ENCODE data around the gene CIAO2A.
"Not testable (repeated sequence)": the region's sequence is repeated elsewhere in the genome, so short reads cannot be mapped to it uniquely, and the experiment has no call there.

Gene CIAO2A

DNA sequence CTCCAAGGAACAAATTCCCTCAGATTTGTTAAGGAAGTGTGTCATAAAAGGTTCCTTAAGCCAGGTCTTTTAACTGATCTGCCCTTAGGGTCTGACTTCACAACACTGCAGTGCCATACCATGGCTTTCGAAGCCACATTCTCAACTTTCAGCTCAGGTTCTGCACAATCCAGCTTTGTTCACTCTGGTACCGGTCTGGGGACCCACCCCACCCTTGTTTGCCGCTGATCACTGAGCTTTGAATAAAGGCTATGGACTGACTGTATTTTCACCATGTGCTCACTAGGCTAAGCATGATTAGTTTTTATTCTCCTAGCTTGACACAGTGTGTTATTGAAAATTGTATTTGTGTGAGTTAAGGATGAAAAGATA, 18.0 kb upstream of the CIAO2A start:
- DNase-seq, result no peak

DNA sequence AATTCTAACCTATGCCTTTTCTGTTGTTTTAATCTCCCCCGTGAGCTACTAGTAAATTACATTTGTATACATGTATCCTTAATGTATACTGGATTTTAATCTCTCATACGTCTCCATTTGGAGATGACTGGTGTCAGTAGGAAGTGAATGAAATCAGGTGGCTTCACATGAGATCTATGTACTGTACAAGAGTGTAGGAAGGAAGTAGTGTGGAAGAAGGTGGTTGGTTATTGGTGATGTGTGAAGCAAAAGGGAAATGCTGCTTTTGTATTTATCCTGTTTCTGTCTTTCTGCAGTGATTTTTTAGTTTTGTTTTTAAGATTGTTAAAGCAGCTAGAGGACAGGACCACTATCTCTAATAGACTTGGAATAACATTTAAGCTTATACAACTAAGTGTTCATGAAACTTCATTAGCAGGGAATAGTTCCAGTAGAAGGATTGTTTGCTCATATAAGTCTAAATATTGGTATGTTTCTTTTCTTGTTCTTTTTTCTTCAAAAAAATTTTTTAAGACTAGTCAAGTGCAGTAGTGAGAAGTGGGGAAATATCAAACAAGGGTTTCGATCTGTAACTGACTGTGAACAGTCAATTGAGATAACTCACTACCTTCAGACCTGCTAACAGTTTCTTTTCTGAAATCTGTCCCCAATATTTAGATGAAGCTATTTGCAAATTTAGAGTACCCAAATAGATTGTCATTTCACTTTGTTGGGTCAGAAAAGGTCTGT, 17.5 kb upstream of the CIAO2A start:
- DNase-seq, result no peak

DNA sequence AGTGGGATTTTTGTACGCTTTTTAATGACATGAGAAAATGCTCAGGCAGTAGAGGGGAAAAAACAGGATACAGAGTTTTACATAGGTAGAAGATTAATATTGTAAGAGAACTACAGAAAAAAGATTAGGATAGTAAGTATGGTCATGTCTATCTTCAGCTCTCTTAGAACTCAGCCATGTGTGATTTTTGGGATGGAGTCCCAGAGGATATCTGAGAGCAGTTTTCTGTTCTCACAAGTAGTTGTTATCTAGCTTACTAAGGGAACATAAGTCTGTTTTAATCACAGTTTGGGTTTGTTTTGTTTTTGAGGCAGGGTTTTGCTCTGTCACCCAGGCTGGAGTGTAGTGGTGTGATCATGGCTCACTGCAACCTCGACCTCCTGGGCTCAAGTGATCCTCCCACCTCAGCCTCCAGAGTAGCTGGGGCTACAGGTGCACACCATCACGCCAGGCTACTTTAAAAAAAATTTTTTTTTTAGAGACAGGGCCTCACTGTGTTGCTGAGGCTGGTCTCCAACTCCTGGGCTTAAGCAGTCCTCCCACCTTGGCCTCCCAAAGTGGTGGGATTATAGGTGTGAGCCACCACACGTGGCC, 16.6 kb upstream of the CIAO2A start:
- DNase-seq, result not testable (repeated sequence)

DNA sequence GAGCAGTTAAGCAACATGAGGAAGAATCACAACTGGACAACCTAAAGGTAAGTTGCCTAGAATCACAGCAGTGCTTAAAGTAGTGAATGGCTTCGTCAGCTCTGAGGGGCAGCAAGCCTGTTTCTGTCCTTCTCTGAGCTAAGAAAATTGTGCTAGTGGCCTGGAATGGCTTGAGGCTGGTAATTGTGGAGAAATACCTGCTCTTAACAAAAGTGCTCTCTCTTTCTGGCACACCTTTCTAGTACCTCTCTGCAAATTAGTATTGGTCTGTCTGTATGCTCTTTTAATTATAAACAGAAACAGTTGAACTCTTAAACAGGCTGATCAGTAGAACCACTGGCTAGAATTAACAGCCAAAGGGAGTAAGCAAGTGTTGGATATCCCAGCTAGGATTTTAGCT, 13.7 kb upstream of the CIAO2A start:
- no peak for DNase-seq

DNA sequence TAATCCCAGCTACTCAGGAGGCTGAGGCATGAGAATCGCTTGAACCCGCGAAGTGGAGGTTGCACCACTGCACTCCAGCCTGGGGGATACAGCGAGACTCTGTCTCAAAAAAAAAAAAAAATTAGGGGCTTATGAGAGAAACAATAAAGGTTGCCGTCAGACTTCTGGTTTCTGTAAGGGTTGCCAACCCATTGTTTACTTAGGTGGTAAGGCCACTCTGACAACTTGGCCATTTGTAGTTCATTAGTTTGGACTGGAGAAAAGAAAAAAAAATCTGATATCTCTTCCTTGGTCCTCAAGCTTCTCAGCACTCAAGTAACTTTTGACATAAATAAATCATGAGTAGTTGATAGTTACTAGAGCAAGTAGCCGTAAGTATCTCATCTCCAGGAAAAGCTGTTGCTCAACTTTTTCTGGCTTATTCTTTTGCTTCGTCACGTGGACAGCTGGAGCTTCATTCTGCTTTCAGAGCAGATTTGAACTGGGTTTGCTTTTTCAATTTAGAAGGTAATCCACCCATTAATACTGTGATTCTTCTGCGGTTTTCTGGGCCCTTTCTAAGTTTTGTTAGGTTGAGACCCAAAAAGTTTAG, 11.6 kb upstream of the CIAO2A start:
- DNase-seq, result no peak

DNA sequence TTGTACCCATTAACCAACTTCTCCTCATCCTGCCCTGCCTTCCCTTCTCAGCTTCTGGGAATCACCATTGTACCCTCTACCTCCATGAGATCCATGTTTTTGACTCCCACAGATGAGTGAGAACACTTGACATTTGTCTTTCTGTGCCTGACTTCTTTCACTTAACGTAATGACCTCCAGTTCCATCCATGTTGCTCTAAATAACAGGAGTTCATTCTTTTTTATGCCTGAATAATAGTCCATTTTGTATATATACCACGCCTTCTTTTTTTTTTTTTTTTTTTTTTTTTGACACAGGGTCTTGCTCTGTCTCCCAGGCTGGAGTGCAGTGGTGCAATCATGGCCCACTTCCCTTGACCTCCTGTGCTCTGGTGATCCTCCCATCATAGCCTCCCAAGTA, 8.9 kb upstream of the CIAO2A start:
- DNase-seq, result no peak

DNA sequence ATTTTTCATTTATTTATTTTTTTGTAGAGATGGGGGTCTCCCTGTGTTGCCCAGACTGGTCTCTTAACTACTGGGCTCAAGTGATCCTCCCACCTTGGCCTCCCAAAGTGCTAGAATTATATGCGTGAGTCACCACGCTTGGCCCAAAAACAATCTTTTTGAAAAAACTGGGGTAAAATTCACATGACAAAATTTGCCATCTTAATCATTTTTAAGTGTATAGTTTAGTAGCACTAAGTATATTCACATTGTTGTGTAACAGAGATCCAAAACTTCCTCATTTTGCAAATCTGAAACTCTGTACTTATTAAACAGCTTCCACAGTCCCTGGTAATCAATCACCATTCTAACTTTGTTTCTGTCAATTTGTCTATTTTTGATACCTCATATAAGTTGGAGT, 7.3 kb upstream of the CIAO2A start:
- DNase-seq, result no peak

DNA sequence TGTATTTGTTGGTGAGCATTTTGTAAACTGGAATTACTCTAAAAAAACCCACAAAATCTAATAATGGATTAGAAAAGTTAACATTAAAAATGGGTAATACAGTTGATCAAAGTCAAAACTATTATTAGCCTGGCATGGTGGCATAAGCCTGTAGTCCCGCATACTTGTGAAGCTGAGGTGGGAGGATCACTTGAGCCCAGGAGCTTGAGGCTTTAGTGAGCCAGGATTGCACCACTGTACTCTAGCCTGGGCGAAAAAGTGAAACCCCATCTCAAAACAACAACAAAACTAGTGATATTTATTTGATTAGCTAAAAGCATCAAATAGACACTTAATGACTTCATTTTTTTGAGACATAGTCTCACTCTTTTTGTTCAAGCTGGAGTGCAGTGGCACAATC, 5.7 kb upstream of the CIAO2A start:
- no peak for DNase-seq

DNA sequence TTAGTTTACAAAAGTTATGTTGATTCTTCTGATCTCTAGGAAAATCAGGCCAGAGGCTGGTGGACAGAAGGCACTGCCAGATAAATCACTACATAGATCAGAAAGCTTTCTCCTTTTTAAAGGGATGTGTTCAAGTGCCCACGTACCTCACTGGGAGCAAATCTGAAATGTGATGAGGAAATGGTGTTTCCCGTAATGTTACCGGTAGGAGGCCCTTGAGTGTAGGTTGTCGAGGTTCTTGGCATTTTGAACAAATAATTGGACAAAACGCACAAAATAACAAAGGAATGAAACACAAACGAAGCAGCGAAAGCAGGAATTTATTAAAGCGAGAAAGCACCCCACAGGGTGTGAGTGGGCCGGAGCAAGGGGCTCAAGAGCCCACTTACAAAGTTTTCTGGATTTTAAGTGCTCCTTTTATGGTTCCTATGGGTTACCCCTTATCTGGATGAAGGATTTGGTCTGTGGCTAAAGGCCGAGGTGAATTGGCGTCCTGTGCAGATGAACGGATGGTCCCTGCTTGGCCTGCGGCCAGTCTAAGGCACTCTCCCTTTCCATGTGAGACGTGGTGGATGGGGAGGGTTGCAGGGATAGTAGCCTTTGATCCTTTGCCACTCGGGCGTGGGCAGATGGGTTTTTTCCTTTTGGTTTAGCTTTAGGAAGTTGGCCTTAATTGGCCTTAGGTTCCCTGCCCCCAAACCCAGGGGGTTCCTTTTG, 3.2 kb upstream of the CIAO2A start:
- DNase-seq, result peak in 1 of 2 experiments; percentile 23

DNA sequence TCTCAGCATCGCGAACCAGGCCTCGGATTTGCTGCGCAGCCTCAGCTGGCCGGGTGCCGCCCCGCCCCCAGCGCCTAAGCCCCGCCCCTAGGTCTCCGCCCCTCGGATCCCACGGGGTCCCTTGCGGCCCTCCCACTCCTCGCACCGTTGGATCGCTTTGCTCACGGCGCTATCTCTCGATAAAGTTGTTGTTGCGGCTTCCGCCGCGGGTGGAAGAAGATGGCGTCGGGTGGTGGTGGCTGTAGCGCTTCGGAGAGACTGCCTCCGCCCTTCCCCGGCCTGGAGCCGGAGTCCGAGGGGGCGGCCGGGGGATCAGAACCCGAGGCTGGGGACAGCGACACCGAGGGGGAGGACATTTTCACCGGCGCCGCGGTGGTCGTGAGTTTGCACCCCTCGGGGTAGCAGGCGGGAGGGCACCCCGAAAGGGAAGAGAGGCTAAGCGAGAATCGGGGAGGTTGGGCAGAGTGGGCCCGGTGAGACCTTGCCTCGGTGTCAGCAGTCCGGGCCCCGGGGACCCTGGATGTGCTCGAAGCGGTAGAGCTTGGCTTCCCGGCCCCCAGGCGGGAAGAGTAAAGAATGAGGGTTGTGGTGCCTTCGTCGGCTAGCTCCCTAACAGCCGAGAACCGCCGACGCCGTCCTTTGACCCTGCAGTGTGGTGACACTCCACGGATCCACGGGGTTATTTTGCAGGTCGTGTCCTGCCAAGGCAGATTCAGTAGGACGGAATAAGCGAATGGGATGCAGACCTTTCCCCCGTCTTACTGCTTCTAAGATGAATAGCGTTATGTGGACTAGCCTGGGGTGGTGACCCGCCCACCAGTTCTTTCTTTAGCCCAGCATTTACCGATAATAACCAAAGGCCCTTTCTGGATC, 2.4 kb upstream of the CIAO2A start, which contains the start of gene SNX1:
Gene SNX1, plus strand, starts transcription at position 188 of the 873 bp plus-strand sequence. Its CDS starts 32 bp downstream, at position 220.
- peak; percentile 97 to 99 for DNase-seq

DNA sequence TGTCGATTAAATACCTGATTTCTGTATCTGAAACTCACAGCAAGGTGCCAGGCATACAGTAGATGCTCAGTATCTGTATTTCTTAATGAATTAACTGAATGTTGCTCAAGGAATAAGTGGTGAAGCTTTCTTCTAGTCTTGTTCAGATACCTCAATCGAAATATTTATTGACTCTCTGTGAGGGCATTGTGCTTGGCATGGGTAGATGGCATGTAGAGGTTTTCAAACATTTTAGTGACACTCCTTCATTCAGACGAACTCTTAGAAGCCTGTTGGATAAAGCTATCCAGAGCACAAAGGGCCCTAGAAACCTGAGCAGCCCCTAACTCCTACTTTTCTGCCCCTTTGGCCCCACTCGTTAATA, 1.8 kb upstream of the CIAO2A start:
- no peak for DNase-seq

DNA sequence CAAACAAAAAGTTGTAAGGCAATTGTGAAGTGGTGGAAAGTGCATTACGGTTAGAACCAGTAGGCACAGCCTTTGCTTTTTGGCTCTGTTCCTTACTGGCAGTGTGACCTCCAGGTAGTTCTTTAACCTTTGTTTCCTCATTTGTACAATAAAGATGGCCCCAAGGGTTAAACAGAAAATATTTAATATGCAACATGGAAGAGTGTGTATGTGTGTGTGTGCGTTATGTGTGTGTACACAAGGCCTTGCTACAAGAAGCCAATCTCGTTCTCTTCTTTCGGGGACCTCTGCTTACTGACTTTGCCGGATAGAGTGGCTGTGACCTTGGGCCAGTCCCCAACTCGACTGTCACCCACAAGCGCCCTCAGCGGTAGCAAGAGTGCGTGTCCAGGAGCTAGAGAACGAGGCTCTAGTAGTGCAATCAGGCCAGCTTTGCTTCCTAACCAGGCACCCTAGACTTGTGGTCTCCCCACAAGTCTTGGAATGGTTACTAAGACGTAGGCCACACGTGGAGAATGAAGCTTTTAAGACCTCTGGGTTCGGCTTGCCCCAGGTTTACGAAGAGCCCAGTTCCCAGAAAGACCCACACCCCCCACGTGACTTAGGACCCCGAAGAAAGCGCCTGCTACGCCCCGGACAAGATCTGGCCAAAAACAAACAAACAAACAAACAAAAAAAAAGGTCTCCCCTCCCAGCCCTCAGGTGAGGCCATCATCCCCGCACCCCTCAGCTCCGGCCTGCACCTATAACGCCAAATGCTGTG, 593 bp downstream of the CIAO2A start:
- peak; percentile 66 to 69 for DNase-seq

DNA sequence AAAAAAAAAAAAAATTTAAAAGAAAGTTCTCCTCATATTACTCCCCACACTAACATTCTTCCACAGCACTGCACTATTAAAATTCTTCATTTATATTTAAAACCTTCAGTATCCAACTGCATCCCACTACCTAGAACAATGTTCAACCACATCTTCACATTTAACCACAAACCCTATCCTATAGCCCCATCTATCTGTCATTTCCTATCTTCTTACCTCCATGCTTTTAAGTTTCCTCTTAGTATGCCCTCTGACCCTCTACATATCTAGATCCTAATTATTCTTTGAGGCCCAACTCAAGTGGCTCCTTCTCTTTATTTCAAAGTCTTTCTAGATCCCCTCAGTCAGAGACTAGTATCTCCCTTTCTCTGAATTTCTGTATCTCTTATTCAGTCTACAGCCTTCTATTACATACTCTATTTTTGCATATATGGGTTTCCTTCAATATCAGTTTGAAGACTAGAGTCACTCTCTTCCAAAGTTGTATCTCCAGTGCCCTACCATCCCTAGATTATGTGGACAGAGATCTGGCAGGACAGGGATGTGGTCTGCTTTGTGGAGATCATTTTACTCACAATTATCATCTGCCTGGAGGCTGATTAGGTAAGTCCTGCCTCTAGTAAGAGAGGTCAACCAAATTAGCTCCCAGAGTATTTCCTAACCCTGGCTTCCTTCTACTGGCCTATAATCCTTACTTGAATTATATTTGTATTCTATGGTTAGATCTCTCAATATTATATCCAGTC, 1.4 kb downstream of the CIAO2A start:
- no peak for DNase-seq

DNA sequence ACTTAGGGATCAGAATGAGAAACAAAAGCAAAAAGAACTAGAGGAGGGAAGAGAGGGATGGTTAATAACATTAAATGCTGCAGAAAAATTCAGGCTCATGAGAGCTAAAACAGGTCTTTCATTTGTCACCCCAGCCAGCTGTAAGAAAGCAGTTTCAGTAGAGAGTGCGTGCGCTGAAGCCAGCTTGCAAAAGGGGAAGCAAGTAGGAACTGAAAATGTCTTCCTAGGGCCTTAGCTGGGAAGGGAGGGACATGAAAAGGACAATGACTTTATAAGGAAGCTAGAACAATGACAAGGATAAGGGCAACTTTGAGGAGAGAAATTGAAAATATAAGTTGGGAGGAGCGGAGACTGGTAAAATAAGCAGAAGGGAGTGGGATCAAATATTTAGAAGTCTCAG, 3.1 kb downstream of the CIAO2A start:
- DNase-seq, result no peak

DNA sequence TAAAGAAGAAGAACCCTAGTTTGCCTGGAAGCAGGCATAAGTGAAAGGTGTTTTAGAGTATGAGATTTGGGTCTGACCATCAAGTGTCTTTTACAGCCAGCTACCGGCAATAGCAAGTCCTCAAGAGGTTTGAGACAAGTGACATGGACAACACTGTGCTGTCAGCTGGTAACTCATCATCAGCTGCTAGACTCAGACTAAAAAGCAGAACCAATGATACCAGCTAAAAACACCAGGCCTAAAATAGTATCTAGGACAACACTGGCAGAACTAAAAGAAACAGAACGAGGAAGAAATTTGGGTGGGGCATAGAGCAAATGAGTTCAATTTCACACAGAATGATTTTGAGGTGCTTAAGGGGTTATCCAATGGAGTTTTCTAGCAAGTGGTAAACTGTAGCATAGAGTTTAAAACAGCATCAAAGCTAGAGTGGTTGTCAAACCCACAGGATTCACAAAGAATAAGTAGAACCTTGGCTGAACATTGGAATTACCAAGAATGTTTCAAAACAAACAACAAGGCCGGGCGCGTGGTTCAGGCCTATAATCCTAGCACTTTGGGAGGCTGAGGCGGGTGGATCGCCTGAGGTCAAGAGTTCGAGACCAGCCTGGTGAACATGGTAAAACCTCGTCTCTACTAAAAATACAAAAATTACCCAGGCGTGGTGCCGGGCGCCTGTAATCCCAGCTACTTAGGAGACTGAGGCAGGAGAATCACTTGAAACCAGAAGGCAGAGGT, 3.9 kb downstream of the CIAO2A start:
- DNase-seq, result no peak

DNA sequence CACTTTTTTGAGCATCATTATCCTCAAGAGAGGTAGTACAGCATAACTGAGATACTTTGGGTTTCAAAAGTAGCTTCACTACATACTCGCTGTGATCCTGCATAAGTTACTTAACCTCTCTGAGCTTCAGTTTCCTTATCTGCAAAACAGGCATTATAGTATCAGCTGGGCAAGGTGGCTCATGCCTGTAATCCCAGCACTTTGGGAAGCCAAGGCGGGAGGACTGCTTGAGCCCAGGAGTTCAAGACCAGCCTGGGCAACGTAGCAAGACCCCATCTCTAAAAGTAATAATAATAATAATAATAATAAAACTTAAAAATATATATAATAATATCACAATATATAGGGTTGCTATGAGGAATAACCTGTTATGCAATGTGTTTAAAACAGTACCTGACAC, 10.9 kb downstream of the CIAO2A start:
- no peak for DNase-seq

DNA sequence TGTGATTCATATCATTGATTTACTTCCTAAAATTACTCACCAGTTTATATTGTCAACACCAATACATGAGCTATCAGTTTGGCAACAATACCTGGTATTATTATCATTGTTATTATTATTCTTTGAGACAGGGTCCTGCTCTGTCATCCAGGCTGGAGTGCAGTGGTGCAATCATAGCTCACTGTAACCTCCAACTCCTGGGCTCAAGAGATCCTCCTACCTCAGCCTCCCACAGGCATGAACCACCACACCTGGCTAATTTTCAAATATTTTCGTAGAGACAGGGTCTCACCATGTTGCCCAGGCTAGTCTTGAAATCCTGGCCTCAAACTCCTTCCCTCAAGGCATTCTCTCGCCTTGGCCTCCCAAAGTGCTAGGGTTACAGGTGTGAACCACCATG, 20.1 kb downstream of the CIAO2A start:
- not testable (repeated sequence) for DNase-seq

DNA sequence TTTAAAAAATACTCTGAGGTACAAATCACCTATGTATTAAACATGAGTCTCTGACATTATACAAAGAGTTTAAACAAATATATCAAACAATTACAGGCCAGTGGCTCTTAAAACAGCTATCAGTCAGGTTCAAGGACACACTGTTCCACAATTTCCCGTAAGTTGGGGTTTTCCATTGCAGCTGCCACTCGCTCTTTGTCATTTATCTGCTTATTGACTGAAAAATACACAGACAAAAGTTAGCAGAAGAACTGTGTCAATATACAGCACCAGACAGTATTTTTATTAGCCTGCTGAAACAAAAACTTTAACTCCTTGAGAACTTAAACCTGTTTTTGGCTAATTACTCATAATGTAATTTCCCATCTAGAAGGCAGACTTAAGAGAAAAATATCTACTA, 20.8 kb downstream of the CIAO2A start:
- DNase-seq, result no peak

DNA sequence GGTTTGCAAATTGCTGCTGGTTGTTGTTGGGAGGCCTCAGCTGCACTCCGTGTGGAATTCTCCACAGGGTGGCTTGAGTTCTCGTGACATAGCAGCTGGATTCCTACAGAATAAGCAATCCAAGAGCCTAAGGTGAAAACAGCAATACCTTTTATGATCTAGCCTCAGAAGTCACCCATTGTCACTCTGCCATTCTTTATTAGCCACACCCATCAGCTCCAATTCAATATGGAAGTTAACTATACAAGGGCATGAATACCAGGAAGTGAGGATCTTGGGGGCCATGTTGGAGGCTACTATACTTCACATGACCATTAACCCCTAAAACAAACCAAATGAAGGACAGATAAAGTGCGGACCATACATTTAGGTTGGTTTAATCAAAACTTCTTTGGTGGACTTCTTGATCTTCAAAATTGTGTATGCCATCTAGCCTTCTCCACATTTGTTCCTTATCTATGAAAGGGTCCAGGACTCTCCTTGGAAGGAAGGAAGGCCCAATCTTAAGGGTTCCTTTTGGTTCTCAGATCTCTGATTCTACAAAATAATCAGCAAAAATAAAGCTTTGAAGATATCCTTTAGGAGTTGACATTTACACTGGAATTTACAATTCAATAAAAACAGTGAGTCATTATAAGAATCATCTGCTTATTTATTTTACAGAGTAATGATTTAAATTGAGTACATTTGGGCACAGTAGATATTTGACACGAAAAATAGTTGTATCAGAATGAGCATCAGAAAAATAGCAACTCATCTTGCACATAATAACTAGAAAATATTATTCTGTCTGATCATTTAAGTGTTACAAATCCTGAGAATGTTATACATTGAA, 21.5 kb downstream of the CIAO2A start:
- no peak for DNase-seq
